ENCODE results near the gene RAB38. TPM values are rescaled to one million over a fixed set of nuclear protein-coding genes. Genes with fewer than 3 reads are reported as not detected.

Gene RAB38
- polyA plus RNA-seq, 4 donors, result 0.67 to 14.3 (median 1.2) TPM

GRCh38 chr11:88087337-88087736, 87.9 kb downstream of the RAB38 start:
- H3K27me3 ChIP-seq (ENCODE audit: control insufficient read depth in 3 of 3, insufficient read depth in 3 of 3, low read length in 3 of 3), result no peaks in the 10 kb centered on the region
- 64 to 80% (median 64%) methylated on average over 3 of the region's 3 CpGs for WGBS, 3 donors
- H3K9me3 ChIP-seq (ENCODE audit: control insufficient read depth in 2 of 2, insufficient read depth in 1 of 2, low read depth in 1 of 2, low read length in 1 of 2), result no peaks in the 10 kb centered on the region
- H3K27ac ChIP-seq (ENCODE audit: low read depth in 1 of 3, low read length in 2 of 3), result no peak overlapping the region
- DNase-seq (no peak), FAIRE-seq (no peak)
- no peaks in the 10 kb centered on the region for H3K36me3 ChIP-seq (ENCODE audit: control insufficient read depth in 3 of 3, insufficient read depth in 2 of 3, low read depth in 1 of 3, low read length in 3 of 3)
- H3K4me3 ChIP-seq (ENCODE audit: low read depth in 1 of 3, low read length in 3 of 3), result no peak overlapping the region
- H3K4me1 ChIP-seq (ENCODE audit: control insufficient read depth in 3 of 3, insufficient read depth in 2 of 3, low read depth in 1 of 3, low read length in 2 of 3), result no peaks in the 10 kb centered on the region

GRCh38 chr11:88086297-88086696, 88.9 kb downstream of the RAB38 start:
- Histone ChIP-seq H3K27ac (ENCODE audit: low read depth in 1 of 3, low read length in 2 of 3) (no peak overlapping the region), H3K27me3 (ENCODE audit: control insufficient read depth in 3 of 3, insufficient read depth in 3 of 3, low read length in 3 of 3) (no peaks in the 10 kb centered on the region), H3K4me3 (ENCODE audit: low read depth in 1 of 3, low read length in 3 of 3) (no peak overlapping the region), H3K36me3 (ENCODE audit: control insufficient read depth in 3 of 3, insufficient read depth in 2 of 3, low read depth in 1 of 3, low read length in 3 of 3) (no peaks in the 10 kb centered on the region), H3K4me1 (ENCODE audit: control insufficient read depth in 3 of 3, insufficient read depth in 2 of 3, low read depth in 1 of 3, low read length in 2 of 3) (no peaks in the 10 kb centered on the region), H3K9me3 (ENCODE audit: control insufficient read depth in 2 of 2, insufficient read depth in 1 of 2, low read depth in 1 of 2, low read length in 1 of 2) (no peaks in the 10 kb centered on the region)
- WGBS, 3 donors, result 71 to 88% (median 81%) methylated on average over 2 of the region's 2 CpGs
- no peak for FAIRE-seq
- DNase-seq, result no peak

- no peaks in the 10 kb centered on the region for H3K4me1 ChIP-seq (ENCODE audit: control insufficient read depth in 3 of 3, insufficient read depth in 2 of 3, low read depth in 1 of 3, low read length in 2 of 3)
- H3K36me3 ChIP-seq (ENCODE audit: control insufficient read depth in 3 of 3, insufficient read depth in 2 of 3, low read depth in 1 of 3, low read length in 3 of 3), result no peaks in the 10 kb centered on the region
- FAIRE-seq (no peak), DNase-seq (no peak)
- WGBS, 3 donors, result 64 to 92% (median 90%) methylated on average over 1 of the region's 1 CpG
- no peaks in the 10 kb centered on the region for H3K27me3 ChIP-seq (ENCODE audit: control insufficient read depth in 3 of 3, insufficient read depth in 3 of 3, low read length in 3 of 3)
- no peak overlapping the region for H3K4me3 ChIP-seq (ENCODE audit: low read depth in 1 of 3, low read length in 3 of 3)
- no peak overlapping the region for H3K27ac ChIP-seq (ENCODE audit: low read depth in 1 of 3, low read length in 2 of 3)
- peaks cover 0 to 11% of the 10 kb centered on the region in 2 donors for H3K9me3 ChIP-seq (ENCODE audit: control insufficient read depth in 2 of 2, insufficient read depth in 1 of 2, low read depth in 1 of 2, low read length in 1 of 2)
Observed at GRCh38 chr11:88070437-88070836, 104.8 kb downstream of the RAB38 start.

- no peak overlapping the region for H3K4me3 ChIP-seq (ENCODE audit: low read depth in 1 of 3, low read length in 3 of 3)
- WGBS, 3 donors, result 85 to 92% (median 87%) methylated on average over 25 to 27 of the region's 27 CpGs
- DNase-seq (no peak), FAIRE-seq (no peak)
- H3K36me3 ChIP-seq (ENCODE audit: control insufficient read depth in 3 of 3, insufficient read depth in 2 of 3, low read depth in 1 of 3, low read length in 3 of 3), result no peaks in the 10 kb centered on the region
- no peak overlapping the region for H3K27ac ChIP-seq (ENCODE audit: low read depth in 1 of 3, low read length in 2 of 3)
- no peaks in the 10 kb centered on the region for H3K4me1 ChIP-seq (ENCODE audit: control insufficient read depth in 3 of 3, insufficient read depth in 2 of 3, low read depth in 1 of 3, low read length in 2 of 3)
- H3K27me3 ChIP-seq (ENCODE audit: control insufficient read depth in 3 of 3, insufficient read depth in 3 of 3, low read length in 3 of 3), result no peaks in the 10 kb centered on the region
- H3K9me3 ChIP-seq (ENCODE audit: control insufficient read depth in 2 of 2, insufficient read depth in 1 of 2, low read depth in 1 of 2, low read length in 1 of 2), result peaks cover 0 to 11% of the 10 kb centered on the region in 2 donors
Observed at GRCh38 chr11:88068848-88069554, 106.2 kb downstream of the RAB38 start.

GRCh38 chr11:88066090-88066489, 109.2 kb downstream of the RAB38 start:
- H3K4me3 ChIP-seq (ENCODE audit: low read depth in 1 of 3, low read length in 3 of 3), result no peak overlapping the region
- DNase-seq, result no peak
- H3K9me3 ChIP-seq (ENCODE audit: control insufficient read depth in 2 of 2, insufficient read depth in 1 of 2, low read depth in 1 of 2, low read length in 1 of 2), result peaks cover 0 to 7% of the 10 kb centered on the region in 2 donors
- no peak for FAIRE-seq
- no peak overlapping the region for H3K27ac ChIP-seq (ENCODE audit: low read depth in 1 of 3, low read length in 2 of 3)
- no peaks in the 10 kb centered on the region for H3K4me1 ChIP-seq (ENCODE audit: control insufficient read depth in 3 of 3, insufficient read depth in 2 of 3, low read depth in 1 of 3, low read length in 2 of 3)
- no peaks in the 10 kb centered on the region for H3K36me3 ChIP-seq (ENCODE audit: control insufficient read depth in 3 of 3, insufficient read depth in 2 of 3, low read depth in 1 of 3, low read length in 3 of 3)
- H3K27me3 ChIP-seq (ENCODE audit: control insufficient read depth in 3 of 3, insufficient read depth in 3 of 3, low read length in 3 of 3), result no peaks in the 10 kb centered on the region
- 74 to 84% (median 77%) methylated on average over 2 of the region's 2 CpGs for WGBS, 3 donors

GRCh38 chr11:88064097-88064705, 111.0 kb downstream of the RAB38 start:
- H3K36me3 ChIP-seq (ENCODE audit: control insufficient read depth in 3 of 3, insufficient read depth in 2 of 3, low read depth in 1 of 3, low read length in 3 of 3), result no peaks in the 10 kb centered on the region
- H3K9me3 ChIP-seq (ENCODE audit: control insufficient read depth in 2 of 2, insufficient read depth in 1 of 2, low read depth in 1 of 2, low read length in 1 of 2), result peaks cover 0 to 6% of the 10 kb centered on the region in 2 donors
- FAIRE-seq (no peak), DNase-seq (no peak)
- no peaks in the 10 kb centered on the region for H3K4me1 ChIP-seq (ENCODE audit: control insufficient read depth in 3 of 3, insufficient read depth in 2 of 3, low read depth in 1 of 3, low read length in 2 of 3)
- no peak overlapping the region for H3K27ac ChIP-seq (ENCODE audit: low read depth in 1 of 3, low read length in 2 of 3)
- H3K27me3 ChIP-seq (ENCODE audit: control insufficient read depth in 3 of 3, insufficient read depth in 3 of 3, low read length in 3 of 3), result no peaks in the 10 kb centered on the region
- 78 to 83% (median 80%) methylated on average over 2 of the region's 2 CpGs for WGBS, 3 donors
- H3K4me3 ChIP-seq (ENCODE audit: low read depth in 1 of 3, low read length in 3 of 3), result no peak overlapping the region

Other genes with a start within 250 kb of the RAB38 start
- gene CTSC, start 162.3 kb upstream of the RAB38 start, polyA plus RNA-seq, result 10 to 100 TPM; 16.1 to 98.8 (median 48.6) TPM

Data from small intestine (tissue), 7 donors.